ENCODE measurements around the gene TDP2. TPM values are rescaled to one million over a fixed set of nuclear protein-coding genes. Genes with fewer than 3 reads are reported as not detected.

Gene TDP2
- total and polyA plus RNA-seq, 2 donors (not counting 3 experiments of a cell fraction or from before 2014, with no cell fraction given): 13.7 to 39.2 TPM

GRCh38 chr6:24686408-24686807, 19.7 kb upstream of the TDP2 start:
- no peak overlapping the region for H2AFZ ChIP-seq (ENCODE audit: low read depth, low read length)
- no peaks in the 10 kb centered on the region for H3K4me1 ChIP-seq (ENCODE audit: control insufficient read depth, extremely low read depth, insufficient read depth, low read length)
- no peaks in the 10 kb centered on the region for H4K20me1 ChIP-seq (replicated peaks; ENCODE audit: control insufficient read depth, extremely low read depth, insufficient read depth, low read length)
- H3K4me3 ChIP-seq (replicated peaks in 1 of 3; ENCODE audit: insufficient read depth in 1 of 3, low read depth in 1 of 3, low read length in 3 of 3): no peak overlapping the region
- no peak overlapping the region for H3K9ac ChIP-seq (replicated peaks; ENCODE audit: extremely low read depth, insufficient read depth, low read length)
- no TSS peak for BruUV-seq (replicated peaks)
- intact Hi-C loops (cut with micrococcal nuclease): no loop called here
- H3K9me3 ChIP-seq (replicated peaks; ENCODE audit: control insufficient read depth, insufficient read depth, low read length): no peaks in the 10 kb centered on the region
- no peak for DNase-seq (ENCODE audit: low read depth, low spot score)
- ChIA-PET CTCF (interaction anchor here (1.0 kb wide), 1 partner anchor 105 kb away, joined by 3 read pairs; no protein-coding TSS in a partner anchor), POLR2A (no interaction called here)
- dilution Hi-C loops (cut with MboI; ENCODE audit: extremely low pct_ligation_motif_present, low sequenced_read_pairs): no loop called here
- no peaks in the 10 kb centered on the region for H3K27me3 ChIP-seq (ENCODE audit: control insufficient read depth in 2 of 2, insufficient read depth in 2 of 2, low read length in 2 of 2)
- no peaks in the 10 kb centered on the region for H3K36me3 ChIP-seq (ENCODE audit: control insufficient read depth in 2 of 2, extremely low read depth in 1 of 2, insufficient read depth in 2 of 2, low read length in 2 of 2)
- H3K4me2 ChIP-seq (ENCODE audit: insufficient read depth, low read length): no peak overlapping the region
- no peak for FAIRE-seq
- no peak overlapping the region for H3K27ac ChIP-seq (ENCODE audit: insufficient read depth, low read depth, low read length)
- no peaks in the 10 kb centered on the region for H3K79me2 ChIP-seq (ENCODE audit: control insufficient read depth, insufficient read depth, low read length)
- H3K9me1 ChIP-seq (replicated peaks; ENCODE audit: control insufficient read depth, extremely low read depth, insufficient read depth, low read length): no peaks in the 10 kb centered on the region
- TF ChIP-seq POLR2AphosphoS5 (IDR thresholded peaks at IDR 0.05; ENCODE audit: insufficient read depth, low read depth, low read length) (no peak), MYC (IDR thresholded peaks at IDR 0.05; ENCODE audit: low read depth, low read length) (no peak), JUN (IDR thresholded peaks at IDR 0.05; ENCODE audit: borderline replicate concordance, insufficient read depth, insufficient read length, low read depth) (no peak), FOS (IDR thresholded peaks at IDR 0.05; ENCODE audit: borderline replicate concordance, insufficient read depth, low read length) (no peak), POLR2A (IDR thresholded peaks at IDR 0.05; ENCODE audit: low read depth, low read length) (no peak), MAX (IDR thresholded peaks at IDR 0.05; ENCODE audit: insufficient read depth, insufficient read length) (no peak), GATA2 (IDR thresholded peaks at IDR 0.05; ENCODE audit: insufficient read depth, insufficient read length, low read depth, low read length) (no peak), CTCF (IDR thresholded peaks at IDR 0.05; ENCODE audit: extremely low read depth in 1 of 2, insufficient read depth in 1 of 2, low read depth in 1 of 2, low read length in 2 of 2) (no peak)
